ENCODE results near the gene ABHD17B.

Gene ABHD17B

DNA sequence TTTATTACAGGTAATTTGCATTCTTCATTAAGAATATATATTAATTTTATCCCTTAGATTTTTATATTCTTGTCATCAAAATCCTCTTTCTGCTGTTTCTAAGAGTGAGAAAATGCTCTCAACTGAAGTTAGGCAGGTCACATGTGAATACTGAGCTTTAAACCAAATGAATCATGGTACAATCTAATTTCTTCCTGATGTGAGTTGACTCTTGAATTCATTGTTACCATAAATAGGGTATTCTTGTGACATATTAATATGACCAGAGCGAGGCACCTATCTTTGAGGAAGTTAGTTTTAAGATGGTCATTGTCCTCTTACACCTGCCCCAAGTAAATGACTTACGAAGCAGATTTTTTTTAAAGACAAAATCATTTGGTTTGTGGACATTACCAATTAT lies 17.8 kb upstream of the ABHD17B start:
- in situ Hi-C loops (cut with HindIII; ENCODE audit: low pct_unique_long_range_greater_than_20kb, low sequenced_read_pairs): no loop called here
- no peak for TF ChIP-seq JUND (IDR thresholded peaks at IDR 0.05; ENCODE audit: low read depth)
- no peak for DNase-seq (ENCODE audit: low read depth in 1 of 2, low spot score in 1 of 2)

DNA sequence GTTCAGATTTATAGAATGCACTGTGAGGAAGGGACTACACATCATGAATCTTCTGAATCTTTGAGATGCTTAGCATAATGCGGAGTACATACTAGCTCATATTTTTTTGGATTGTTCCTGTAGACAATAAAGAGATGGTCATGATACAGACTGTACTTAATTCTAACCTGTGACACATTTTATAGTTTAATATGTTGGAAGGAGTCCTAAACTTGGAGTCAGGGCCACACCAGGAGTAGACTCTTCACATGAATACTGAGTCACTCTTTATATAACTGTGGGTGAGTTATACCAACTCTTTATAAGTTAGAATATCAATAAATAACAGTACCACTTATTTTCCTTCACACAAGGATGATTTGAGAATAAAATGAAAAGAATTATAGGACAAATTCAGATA lies 17.4 kb upstream of the ABHD17B start:
- DNase-seq (ENCODE audit: low read depth in 1 of 2, low spot score in 1 of 2): no peak
- in situ Hi-C loops (cut with HindIII; ENCODE audit: low pct_unique_long_range_greater_than_20kb, low sequenced_read_pairs): no loop called here
- no peak for TF ChIP-seq JUND (IDR thresholded peaks at IDR 0.05; ENCODE audit: low read depth)

DNA sequence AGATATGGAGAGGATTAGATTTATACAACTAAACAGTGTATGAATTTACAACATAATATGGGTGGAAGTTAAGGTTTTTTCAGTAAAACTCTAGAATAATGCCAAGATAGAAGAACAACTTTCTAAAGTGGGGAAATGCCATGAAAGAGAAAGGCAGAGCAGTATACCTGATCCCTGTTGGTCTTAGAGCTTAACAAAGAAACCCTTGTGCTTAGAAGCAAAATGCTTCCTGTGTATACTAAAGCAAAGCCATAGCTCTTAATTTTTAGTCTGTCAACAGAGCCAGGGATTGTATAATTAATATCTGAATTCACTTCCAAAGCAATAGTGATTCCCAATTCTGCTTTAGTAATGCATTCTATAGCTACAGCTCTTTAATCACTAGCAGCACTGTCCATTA lies 14.8 kb upstream of the ABHD17B start:
- no peak for TF ChIP-seq JUND (IDR thresholded peaks at IDR 0.05; ENCODE audit: low read depth)
- in situ Hi-C loops (cut with HindIII; ENCODE audit: low pct_unique_long_range_greater_than_20kb, low sequenced_read_pairs): no loop called here
- DNase-seq (ENCODE audit: low read depth in 1 of 2, low spot score in 1 of 2): no peak

GRCh38 chr9:71924576-71924975 lies 13.6 kb upstream of the ABHD17B start:
- in situ Hi-C loops (cut with HindIII; ENCODE audit: low pct_unique_long_range_greater_than_20kb, low sequenced_read_pairs): no loop called here
- no peak for TF ChIP-seq JUND (IDR thresholded peaks at IDR 0.05; ENCODE audit: low read depth)
- no peak for DNase-seq (ENCODE audit: low read depth in 1 of 2, low spot score in 1 of 2)

DNA sequence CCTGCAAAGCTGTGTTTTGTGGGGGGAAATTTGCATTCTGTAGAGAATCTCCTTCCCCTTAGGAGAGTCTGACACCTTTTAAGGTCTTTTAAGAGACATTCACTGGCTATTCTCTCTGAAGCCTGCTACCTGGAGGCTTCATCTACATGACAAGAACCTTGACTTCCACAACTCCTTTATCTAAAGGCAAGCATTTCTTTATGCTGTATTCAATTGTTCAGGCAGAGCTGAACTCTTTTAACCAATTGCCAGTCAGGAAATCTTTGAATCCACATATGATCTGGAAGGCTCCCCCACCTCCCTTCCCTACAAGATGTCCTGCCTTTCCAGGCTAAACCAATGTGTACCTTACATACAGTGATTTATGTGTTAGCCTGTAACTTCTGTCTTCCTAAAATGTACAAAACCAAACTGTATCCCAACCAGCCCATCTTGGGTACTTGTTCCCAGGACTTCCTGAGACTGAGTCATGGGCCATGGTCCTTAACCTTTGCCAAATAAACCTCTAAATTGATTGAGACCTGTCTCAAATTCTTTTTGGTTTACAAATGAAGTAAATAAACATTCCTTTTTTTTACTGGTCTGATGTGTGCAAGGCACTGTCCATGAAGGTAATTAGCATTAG lies 10.3 kb upstream of the ABHD17B start:
- no peak for TF ChIP-seq JUND (IDR thresholded peaks at IDR 0.05; ENCODE audit: low read depth)
- in situ Hi-C loops (cut with HindIII; ENCODE audit: low pct_unique_long_range_greater_than_20kb, low sequenced_read_pairs): no loop called here
- no peak for DNase-seq (ENCODE audit: low read depth in 1 of 2, low spot score in 1 of 2)

- no peak for TF ChIP-seq JUND (IDR thresholded peaks at IDR 0.05; ENCODE audit: low read depth)
- in situ Hi-C loops (cut with HindIII; ENCODE audit: low pct_unique_long_range_greater_than_20kb, low sequenced_read_pairs): no loop called here
- DNase-seq (ENCODE audit: low read depth in 1 of 2, low spot score in 1 of 2): peak in 1 of 2 experiments; percentile 6
Measured at GRCh38 chr9:71920456-71921189, 9.6 kb upstream of the ABHD17B start.

DNA sequence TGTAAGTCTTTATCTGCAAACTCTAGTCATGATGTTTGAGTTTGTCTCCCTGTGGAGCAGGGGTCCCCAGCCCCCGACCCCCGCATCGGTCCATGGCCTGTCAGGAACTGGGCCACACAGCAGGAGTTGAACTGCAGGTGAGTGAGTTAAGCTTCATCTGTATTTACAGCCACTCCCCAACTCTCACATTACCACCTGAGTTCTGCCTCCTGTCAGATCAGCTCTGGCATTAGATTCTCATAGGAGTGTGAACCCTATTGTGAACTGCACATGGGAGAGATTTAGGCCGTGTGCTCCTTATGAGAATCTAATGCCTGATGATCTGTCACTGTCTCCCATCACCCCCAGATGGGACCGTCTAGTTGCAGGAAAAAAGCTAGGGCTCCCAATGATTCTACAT lies 7.4 kb upstream of the ABHD17B start:
- in situ Hi-C loops (cut with HindIII; ENCODE audit: low pct_unique_long_range_greater_than_20kb, low sequenced_read_pairs): no loop called here
- DNase-seq (ENCODE audit: low read depth in 1 of 2, low spot score in 1 of 2): no peak
- TF ChIP-seq JUND (IDR thresholded peaks at IDR 0.05; ENCODE audit: low read depth): no peak

- in situ Hi-C loops (cut with HindIII; ENCODE audit: low pct_unique_long_range_greater_than_20kb, low sequenced_read_pairs): no loop called here
- TF ChIP-seq JUND (IDR thresholded peaks at IDR 0.05; ENCODE audit: low read depth): no peak
- DNase-seq (ENCODE audit: low read depth in 1 of 2, low spot score in 1 of 2): no peak
Measured at GRCh38 chr9:71916834-71917534, 6.0 kb upstream of the ABHD17B start.

- TF ChIP-seq JUND (IDR thresholded peaks at IDR 0.05; ENCODE audit: low read depth): no peak
- no peak for DNase-seq (ENCODE audit: low read depth in 1 of 2, low spot score in 1 of 2)
- in situ Hi-C loops (cut with HindIII; ENCODE audit: low pct_unique_long_range_greater_than_20kb, low sequenced_read_pairs): no loop called here
Measured at GRCh38 chr9:71915495-71915894, 4.5 kb upstream of the ABHD17B start.

- TF ChIP-seq JUND (IDR thresholded peaks at IDR 0.05; ENCODE audit: low read depth): no peak
- DNase-seq (ENCODE audit: low read depth in 1 of 2, low spot score in 1 of 2): no peak
- in situ Hi-C loops (cut with HindIII; ENCODE audit: low pct_unique_long_range_greater_than_20kb, low sequenced_read_pairs): no loop called here
Measured at GRCh38 chr9:71911908-71912335, 929 bp upstream of the ABHD17B start.

DNA sequence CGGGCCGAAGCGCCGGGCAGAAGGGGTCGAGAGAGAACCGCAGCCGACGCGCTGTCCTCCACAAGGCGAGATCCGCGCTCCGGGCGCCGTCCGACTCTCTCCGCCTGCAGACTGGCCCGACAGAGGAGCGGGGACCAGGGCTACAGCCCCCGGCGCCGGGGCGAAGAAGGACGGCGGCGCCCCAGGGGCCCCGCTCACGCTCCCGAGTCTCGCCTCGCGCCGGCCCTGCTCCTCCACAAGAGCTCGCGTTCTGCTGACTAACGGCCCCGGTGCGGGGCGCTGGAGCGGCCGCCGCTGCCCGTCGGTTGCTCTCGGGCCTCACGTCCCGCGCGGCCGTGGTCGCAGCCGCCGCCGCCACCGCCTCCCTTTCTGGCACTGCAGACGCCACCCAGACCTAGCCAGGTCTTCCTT lies 338 bp downstream of the ABHD17B start:
- no peak for DNase-seq (ENCODE audit: low read depth in 1 of 2, low spot score in 1 of 2)
- no peak for TF ChIP-seq JUND (IDR thresholded peaks at IDR 0.05; ENCODE audit: low read depth)
- in situ Hi-C loops (cut with HindIII; ENCODE audit: low pct_unique_long_range_greater_than_20kb, low sequenced_read_pairs): no loop called here

DNA sequence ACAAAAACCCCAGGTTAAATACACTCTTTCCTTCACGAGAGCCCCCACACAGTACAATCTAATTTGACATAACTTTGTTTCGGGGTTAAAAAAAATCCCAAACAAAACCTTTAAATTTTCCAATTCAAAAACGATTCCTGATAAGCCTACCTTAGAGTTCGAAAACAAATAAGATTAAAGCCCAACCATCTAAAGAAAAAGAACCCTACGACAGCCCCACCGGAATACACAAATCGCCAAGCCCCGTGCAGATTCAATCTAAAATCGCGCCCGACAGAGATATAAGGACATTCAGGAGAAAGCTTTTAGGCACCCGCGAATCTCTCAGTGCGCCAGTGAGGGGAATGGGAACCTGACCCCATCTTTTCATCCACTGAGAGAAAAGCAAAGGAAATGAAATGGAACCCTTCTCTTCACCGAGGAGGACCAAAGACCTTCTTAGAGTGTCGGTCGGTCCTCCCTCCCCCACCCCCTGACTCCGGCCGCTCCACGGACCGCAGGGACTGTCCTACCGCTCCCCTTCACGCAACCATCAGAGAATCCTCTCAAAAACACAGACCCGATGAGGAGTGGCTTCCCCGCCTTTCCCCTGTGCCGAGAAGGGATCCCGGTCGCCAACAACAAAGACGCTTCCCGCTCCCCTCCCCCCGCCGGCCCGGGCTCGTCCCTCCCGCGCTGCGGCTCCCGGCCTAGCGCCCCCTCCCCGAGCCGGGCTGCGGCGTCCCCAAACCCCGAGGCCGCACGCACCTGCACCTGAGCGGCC lies 925 bp downstream of the ABHD17B start:
- TF ChIP-seq JUND (IDR thresholded peaks at IDR 0.05; ENCODE audit: low read depth): no peak
- peak in 1 of 2 experiments; percentile 41 for DNase-seq (ENCODE audit: low read depth in 1 of 2, low spot score in 1 of 2)
- in situ Hi-C loops (cut with HindIII; ENCODE audit: low pct_unique_long_range_greater_than_20kb, low sequenced_read_pairs): no loop called here
